ENCODE measurements around the gene HOXA9.

Gene HOXA9

DNA sequence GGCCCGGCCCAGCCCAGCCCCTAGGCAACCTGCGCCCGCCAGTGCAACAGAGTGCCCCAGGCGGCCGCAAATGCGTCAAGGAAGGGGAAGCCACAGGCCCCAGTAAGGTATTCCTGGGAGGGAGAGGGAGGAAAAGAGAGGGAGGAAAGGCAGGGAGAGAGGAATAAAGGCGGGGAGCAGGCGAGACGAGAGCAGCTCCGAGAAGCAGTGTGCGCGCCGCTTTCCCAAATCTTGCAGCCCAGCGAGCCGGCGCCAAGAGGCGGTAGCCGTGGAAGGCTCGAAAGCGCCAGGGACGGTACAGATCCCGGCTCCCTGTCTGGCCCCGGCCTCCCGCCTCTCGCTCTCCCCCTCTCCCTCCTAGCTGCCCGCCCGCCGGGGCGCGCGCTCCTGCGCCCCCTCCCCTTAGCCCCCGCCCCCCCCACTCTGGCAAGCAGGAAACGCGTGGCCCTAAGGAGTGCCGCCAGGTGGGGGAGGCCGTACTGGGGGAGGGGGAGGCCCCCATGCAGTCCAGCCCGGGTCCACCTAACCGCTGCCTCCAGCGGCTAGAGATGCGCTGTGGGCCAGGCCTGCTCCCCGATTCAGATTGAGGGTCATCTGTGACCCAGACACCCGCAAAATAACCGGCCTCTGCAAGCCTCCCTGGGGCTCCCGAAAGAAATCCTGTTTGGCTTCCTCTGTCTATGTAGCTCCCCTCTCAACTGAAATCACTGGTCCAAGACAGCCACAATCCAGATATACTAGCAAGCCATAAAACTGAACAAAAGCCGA, 4.5 kb upstream of the HOXA9 start:
- no peak for DNase-seq (ENCODE audit: low read depth)
- H3K4me3 ChIP-seq (ENCODE audit: low read depth, low read length), result peak overlapping the region; percentile 78

DNA sequence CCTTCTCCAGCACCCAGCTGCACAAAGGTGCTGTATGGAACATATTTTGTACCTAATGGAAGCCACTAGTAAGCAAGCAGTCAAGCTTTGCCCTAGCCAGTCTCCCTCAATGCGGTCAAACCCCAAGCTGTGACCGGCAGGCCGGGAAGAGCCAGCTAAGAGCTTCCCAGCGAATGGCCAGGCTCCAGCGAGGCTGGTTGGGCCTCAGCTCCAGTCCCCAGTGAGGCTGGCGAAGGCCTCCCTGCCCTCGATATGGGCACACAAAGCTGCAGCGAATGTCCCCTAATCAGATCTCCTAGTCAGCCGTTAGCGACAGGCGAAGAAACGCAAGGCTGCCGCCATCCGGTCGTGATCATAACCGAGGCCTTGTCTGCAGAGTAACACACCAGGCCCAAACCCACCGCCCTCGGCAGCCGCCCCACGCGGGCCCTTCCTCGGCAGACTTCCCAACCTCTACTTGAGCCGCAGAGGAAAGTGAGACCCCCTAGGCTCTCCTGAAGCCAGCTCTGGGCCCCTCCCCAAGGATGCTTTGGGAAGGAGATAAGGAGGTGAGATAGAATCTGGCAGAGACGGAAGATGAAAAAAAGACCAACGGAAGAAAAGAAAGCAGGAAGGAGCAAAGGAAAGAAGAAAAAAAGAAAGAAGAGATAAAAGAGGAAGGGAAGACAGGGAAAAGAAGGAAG, 3.1 kb upstream of the HOXA9 start:
- DNase-seq (ENCODE audit: low read depth), result no peak
- peak overlapping the region; percentile 78 for H3K4me3 ChIP-seq (ENCODE audit: low read depth, low read length)

- peak overlapping the region; percentile 78 for H3K4me3 ChIP-seq (ENCODE audit: low read depth, low read length)
- no peak for DNase-seq (ENCODE audit: low read depth)
Observed at GRCh38 chr7:27167916-27168264, 2.6 kb upstream of the HOXA9 start.

DNA sequence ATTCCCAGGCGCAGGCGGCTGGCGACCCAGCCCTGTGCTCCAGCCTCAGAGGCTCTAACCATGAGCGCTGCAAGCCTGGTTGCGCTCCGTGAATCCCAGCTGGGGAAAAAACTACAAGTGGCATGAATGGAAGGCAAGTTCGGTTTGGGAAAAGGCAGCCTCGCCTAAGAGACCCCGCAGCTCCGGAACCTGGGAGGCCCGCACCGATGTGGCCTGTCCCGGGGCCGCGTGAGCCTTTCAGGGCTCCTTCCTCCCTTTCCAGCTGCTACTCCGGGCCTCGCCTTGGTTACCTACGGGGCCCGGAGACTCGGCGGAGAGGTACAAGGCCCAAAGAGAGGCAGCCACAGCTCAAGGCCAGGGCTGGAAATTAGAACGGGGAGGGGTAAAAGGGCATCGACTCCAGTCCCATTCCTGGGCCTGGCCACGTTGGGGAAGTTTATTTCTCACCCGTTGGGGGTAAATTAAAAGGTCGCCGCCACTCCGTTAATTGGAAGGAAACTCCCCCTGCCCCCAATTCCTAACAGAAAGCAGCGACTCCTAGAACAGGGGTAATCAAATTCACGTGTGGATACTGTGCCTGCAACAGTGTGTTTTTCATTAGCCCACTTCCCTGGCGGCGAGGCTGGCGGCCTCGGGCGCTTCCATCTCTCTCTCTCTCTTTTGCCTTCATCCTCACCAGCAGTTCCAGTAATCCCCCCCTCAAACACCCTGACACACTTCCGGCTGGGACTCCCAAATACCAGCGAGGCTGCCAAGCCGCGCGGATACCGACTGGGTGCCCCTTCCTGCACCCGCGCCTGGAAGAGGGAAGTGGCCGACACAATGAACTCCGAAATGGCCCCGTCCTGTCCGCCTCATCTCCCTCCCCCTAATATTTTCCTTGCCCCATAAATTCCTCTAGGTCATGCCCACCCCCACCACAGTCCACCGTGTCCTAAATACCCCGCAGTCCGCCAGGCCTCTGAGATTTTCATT, 1.5 kb upstream of the HOXA9 start:
- peak overlapping the region; percentile 78 for H3K4me3 ChIP-seq (ENCODE audit: low read depth, low read length)
- no peak for DNase-seq (ENCODE audit: low read depth)

GRCh38 chr7:27165996-27166530, 726 bp upstream of the HOXA9 start:
- no peak for DNase-seq (ENCODE audit: low read depth)
- peak overlapping the region; percentile 78 for H3K4me3 ChIP-seq (ENCODE audit: low read depth, low read length)

DNA sequence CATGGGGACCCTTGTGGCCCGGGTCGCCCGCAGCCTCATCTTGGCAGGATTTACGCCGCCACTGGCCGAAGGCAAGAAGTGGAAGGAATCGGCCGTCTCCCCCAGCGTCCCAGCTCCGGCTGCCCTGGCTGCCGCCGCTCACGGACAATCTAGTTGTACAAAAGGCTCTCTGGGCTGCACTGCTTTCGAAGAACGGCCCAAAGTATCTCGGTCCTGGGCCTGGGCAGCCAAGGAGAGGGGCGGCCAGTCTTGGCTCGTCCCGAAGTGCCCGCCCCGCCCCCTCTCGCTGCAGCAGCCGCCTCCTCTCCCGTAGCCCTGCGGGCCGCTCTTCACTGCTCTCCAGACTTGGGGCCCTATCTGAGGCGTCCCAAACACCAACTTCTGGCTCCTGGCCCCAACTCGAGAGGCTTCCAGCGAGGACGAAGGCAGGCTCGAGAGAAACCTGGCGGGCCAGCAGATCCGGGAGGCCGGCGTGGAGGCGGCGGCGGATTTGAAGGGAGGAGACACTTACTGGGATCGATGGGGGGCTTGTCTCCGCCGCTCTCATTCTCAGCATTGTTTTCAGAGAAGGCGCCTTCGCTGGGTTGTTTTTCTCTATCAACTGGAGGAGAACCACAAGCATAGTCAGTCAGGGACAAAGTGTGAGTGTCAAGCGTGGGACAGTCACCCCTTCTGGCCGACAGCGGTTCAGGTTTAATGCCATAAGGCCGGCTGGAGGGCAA, 809 bp downstream of the HOXA9 start:
- H3K4me3 ChIP-seq (ENCODE audit: low read depth, low read length), result peak overlapping the region; percentile 78
- no peak for DNase-seq (ENCODE audit: low read depth)

DNA sequence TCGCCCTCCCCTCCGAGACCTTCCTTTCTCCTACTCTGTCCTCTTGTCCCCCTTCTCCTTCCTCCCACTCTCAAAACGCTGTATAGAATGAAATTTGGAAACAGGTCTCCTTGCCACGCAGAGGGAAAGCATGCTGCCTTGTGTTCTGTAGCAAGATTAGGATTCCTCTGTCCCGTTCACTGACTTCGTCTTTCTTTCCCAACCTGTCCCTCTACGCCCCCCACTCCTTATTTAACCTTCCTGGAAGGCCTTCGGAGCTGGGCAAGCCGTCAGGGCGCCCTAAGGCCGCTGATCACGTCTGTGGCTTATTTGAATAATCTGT, 1.3 kb downstream of the HOXA9 start:
- peak overlapping the region; percentile 78 for H3K4me3 ChIP-seq (ENCODE audit: low read depth, low read length)
- no peak for DNase-seq (ENCODE audit: low read depth)

DNA sequence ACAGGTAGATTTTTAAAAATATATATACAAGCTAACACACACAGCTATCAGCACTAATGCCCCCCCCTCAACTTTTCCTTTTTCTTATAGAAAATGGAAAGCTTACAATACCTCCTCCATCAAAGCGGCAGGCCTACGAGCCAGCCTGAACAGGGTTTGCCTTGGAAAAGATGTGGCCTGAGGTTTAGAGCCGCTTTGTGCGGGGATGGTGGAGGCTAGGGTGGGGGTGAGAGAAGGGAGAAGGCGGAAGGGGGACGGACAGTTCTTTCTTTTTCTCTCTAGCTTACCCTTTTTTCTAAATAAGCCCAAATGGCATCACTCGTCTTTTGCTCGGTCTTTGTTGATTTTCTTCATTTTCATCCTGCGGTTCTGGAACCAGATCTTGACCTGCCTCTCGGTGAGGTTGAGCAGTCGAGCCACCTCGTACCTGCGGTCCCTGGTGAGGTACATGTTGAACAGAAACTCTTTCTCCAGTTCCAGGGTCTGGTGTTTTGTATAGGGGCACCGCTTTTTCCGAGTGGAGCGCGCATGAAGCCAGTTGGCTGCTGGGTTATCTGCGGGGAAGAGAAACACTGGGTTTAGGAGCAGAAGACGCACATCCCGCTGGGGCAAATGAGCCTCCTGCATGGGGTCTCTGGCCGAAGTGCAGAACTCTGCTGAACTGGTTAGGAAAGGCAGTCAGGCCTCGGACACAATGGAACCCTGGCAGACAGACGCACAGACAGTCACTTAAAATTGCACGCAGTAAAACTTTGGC, 1.9 kb downstream of the HOXA9 start:
- DNase-seq (ENCODE audit: low read depth), result no peak
- peak overlapping the region; percentile 78 for H3K4me3 ChIP-seq (ENCODE audit: low read depth, low read length)

- no peak for DNase-seq (ENCODE audit: low read depth)
Observed at GRCh38 chr7:27162561-27163287, 2.6 kb downstream of the HOXA9 start.

DNA sequence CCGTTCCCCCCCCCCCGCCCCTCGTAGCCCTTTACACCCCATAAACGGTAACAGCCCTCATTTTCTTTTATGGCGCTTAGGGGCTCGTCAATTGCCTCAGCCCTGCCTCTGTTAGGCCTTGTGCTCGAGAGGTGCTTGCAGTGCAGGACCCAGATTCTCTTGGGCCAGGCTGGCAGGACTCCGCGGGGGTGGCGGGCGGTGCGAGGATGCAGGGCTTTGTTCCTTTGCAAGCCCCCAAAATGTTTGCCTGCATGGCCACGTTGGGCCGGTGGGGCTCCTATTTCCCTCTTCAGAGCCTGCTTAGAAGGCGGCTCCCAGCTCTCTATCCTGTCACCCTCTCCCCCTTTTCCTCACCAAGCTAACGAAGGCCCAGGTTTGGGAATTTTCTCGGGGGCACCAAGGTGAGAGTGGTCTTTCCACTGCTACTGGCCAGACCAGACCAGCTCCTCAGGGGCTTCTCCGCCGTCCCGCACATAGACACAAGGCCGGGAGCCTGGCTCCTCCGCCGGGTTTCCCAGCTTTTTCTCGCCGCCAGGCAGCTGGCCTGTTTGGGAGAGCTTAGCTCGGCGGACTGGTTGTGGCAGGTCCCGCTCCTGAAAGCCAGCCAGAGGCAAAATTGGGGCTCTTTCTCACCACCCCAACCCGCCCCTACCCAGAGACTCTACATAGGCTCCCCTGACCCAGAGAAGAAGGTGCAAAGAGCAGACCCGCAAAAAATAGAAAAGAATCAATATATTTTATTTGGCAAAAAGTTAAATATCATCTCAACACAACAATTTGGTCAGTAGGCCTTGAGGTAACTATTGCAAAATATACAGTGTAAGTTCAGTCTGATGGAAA, 3.4 kb downstream of the HOXA9 start:
- peak overlapping the region; percentile 78 for H3K4me3 ChIP-seq (ENCODE audit: low read depth, low read length)
- DNase-seq (ENCODE audit: low read depth), result no peak

More at GRCh38 chr7:27162561-27163287, 2.6 kb downstream of the HOXA9 start:
- H3K4me3 ChIP-seq (ENCODE audit: low read depth, low read length), result peak overlapping the region; percentile 78

DNA sequence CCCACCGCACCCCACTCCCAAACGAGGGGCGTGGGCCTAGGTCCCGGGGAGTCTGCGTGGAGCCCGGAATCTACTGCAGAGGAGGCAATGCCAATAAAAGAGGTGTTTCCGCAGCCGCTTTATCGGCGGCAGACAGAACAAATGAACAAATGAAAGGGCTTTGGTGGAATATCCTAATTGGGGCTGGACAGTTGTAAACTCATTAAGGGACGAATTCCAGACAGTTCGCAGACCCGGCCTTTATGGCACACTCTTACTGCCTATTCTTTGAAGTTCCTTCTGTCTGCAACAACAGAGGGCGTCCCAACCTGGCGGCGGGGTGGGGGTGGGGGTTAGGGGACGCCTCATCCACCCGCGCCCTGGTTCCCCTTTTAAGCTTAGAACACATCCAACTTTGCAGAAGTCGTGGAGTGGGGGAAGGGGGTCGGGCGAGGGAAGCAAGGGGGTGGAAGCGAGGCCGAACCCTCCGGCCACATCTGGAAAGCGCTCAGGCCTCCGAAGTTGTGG, 4.1 kb downstream of the HOXA9 start:
- DNase-seq (ENCODE audit: low read depth), result no peak
- peak overlapping the region; percentile 78 for H3K4me3 ChIP-seq (ENCODE audit: low read depth, low read length)

- no peak for DNase-seq (ENCODE audit: low read depth)
- peak overlapping the region; percentile 78 for H3K4me3 ChIP-seq (ENCODE audit: low read depth, low read length)
Observed at GRCh38 chr7:27160546-27161213, 4.7 kb downstream of the HOXA9 start.

- no peak for DNase-seq (ENCODE audit: low read depth)
- H3K4me3 ChIP-seq (ENCODE audit: low read depth, low read length), result peak overlapping the region; percentile 78
Observed at GRCh38 chr7:27160145-27160545, 5.2 kb downstream of the HOXA9 start.

GRCh38 chr7:27159266-27160144, 5.8 kb downstream of the HOXA9 start:
- H3K4me3 ChIP-seq (ENCODE audit: low read depth, low read length), result peak overlapping the region; percentile 78
- DNase-seq (ENCODE audit: low read depth), result no peak

GRCh38 chr7:27158436-27159265, 6.7 kb downstream of the HOXA9 start:
- no peak overlapping the region for H3K4me3 ChIP-seq (ENCODE audit: low read depth, low read length)
- no peak for DNase-seq (ENCODE audit: low read depth)

Data from skeletal muscle cell (primary cell).